Choroid plexus epithelial cell (primary cell): ENCODE data around the gene F8.

Experiments
- DNase-seq: peaks from one replicate; pipeline ENCODE4 v3.0.0-alpha.2; 2010; ENCODE audit warnings: low read depth
- H3K4me3 ChIP-seq: 2 replicates; pipeline ENCODE4 v1.5.1; 2011; ENCODE audit warnings: low read depth, mild to moderate bottlenecking, control low read depth, low read length, moderate library complexity
- TF ChIP-seq, protein P1 (sequence below): conservative IDR thresholded peaks from 2 replicates; pipeline ENCODE4 v1.5.1; 2011; ENCODE audit warnings: low read depth, mild to moderate bottlenecking, control low read depth, inconsistent platforms, low read length, moderate library complexity

F8 gene

DNA sequence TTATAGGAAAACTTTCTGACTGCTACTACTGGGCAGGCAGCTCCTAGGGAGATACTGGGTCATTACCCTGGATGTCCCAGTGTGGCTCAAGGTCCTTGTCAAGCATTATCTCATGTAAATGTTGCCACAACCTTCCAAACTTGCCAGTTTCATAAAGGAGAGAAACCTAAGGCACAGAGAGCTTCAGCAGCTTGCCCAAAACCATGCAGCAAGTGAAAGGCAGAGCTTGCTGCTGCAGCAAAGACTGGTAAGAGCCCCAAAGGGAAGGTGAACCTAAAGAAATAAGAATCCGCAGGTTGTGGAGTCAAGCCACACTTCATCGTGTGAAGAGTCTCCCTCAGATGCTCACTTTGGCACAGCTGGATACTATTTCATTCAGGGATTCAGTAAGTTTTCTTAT lies 219.6 kb downstream of the F8 start:
- DNase-seq = no peak
- TF ChIP-seq, protein P1, sequence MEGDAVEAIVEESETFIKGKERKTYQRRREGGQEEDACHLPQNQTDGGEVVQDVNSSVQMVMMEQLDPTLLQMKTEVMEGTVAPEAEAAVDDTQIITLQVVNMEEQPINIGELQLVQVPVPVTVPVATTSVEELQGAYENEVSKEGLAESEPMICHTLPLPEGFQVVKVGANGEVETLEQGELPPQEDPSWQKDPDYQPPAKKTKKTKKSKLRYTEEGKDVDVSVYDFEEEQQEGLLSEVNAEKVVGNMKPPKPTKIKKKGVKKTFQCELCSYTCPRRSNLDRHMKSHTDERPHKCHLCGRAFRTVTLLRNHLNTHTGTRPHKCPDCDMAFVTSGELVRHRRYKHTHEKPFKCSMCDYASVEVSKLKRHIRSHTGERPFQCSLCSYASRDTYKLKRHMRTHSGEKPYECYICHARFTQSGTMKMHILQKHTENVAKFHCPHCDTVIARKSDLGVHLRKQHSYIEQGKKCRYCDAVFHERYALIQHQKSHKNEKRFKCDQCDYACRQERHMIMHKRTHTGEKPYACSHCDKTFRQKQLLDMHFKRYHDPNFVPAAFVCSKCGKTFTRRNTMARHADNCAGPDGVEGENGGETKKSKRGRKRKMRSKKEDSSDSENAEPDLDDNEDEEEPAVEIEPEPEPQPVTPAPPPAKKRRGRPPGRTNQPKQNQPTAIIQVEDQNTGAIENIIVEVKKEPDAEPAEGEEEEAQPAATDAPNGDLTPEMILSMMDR = no peak
- no peak overlapping the region for H3K4me3 ChIP-seq

DNA sequence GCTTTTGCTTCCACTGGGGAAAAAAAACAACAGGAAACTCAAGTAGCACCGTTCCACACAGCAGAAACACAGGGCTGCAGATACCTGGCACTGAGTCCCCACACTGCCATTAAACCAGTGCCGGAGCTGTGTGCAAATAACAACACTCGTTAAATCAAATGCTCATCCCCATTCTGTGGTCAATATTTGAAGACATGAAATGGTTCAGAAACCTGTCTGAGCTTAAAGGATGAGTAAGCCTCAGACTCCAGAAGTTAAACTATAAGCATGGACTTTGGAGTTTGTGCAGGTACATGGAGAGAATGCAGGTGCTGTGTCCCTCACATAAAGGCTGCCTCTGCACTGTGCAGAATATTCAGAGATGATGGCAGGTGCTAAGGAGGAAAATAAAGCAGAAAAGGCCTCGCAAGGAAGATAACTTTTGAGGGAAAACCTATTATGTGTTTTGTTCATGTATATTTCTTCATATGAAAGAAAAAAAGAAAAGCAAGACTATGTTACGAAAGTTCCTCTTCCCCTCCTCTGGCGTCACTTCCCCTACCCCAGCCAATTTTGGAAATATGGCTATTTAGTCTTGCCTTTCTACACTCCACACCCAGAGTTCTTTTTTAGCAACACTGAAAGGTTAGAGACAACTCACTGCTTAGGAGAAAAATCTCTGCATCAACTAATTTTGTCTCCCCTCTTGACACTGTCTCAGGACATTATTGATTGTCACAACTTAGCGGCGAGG lies 221.9 kb downstream of the F8 start:
- no peak overlapping the region for H3K4me3 ChIP-seq
- TF ChIP-seq, protein P1 = no peak
- no peak for DNase-seq

DNA sequence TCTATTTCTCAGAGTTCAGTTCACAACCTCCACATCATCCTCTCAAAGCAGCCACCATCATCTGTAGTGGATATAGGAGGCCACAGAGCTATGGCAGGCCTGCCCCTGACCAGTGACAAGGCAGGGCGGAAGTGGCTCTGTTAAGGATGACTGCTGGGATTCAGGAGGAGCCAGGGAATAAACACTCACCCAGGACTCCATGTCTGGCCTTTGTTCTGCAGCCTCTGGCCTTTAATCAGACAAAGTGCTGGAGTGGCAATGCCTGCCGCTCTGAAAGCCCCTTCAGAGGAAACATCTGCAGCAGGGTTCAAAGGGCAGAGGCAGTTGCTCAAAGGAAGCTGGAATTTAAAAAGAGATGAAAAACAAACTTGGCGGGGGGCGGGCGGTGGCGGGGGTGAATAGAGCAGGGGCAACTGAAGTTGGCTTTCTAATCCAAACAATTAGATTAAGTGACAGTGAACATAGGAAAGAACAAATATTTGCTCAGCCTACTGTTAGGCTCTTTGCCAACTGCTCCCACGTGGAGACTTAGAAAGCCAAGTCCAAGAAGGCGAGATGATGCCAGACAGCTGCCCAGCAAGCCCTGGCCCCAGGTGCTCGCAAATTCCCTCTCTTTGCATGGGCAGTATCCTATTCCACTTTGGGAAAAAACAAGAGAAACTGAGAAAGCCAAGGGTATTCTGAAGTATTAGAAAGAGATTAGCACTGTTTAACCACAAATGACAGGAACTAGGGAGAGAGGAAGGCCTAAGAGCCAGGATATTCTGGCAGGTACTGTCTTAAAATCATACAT lies 222.8 kb downstream of the F8 start:
- DNase-seq = peak; percentile 48
- H3K4me3 ChIP-seq = no peak overlapping the region
- TF ChIP-seq, protein P1 = no peak

DNA sequence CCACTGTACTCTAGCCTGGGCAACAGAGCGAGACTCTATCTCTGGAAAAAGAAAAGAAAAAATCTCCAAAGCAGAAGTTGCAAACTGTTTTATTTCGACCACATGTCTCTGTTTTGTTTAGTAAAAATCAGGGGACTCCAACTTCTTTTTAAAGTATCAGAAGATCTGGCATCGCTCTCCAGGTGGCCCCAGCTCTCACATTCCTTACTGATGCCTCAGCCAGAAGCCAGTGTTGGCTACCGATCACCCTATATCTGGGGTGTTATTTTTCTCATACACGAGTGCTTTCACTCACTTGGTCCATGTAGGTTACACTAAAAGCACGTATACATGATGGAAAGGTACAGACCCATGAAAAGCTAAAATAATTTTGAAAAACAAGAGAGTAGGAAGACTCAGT lies 225.5 kb downstream of the F8 start:
- TF ChIP-seq, protein P1 = no peak
- no peak overlapping the region for H3K4me3 ChIP-seq

DNA sequence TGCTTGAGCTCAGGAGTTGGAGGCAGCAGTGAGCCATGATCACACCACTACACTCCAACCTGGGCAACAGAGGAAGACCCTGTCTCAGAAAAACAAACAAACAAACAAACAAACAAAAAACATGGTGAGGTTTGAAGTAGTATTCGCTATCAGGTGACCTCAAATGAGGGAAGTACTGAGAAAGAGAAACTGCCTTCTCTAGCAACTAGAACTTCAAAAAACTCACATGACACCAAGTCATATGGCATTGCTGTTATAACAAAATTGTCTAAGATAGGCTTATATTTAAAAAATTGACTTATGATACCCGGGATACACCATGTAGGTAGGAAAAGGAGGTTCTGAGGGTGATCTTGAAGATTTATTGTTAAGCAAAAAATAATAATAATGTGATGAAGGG lies 227.5 kb downstream of the F8 start:
- no peak for DNase-seq
- TF ChIP-seq, protein P1 = no peak
- H3K4me3 ChIP-seq = no peak overlapping the region

More for the DNA sequence above, 225.5 kb downstream of the F8 start:
- DNase-seq = peak; percentile 66

DNA sequence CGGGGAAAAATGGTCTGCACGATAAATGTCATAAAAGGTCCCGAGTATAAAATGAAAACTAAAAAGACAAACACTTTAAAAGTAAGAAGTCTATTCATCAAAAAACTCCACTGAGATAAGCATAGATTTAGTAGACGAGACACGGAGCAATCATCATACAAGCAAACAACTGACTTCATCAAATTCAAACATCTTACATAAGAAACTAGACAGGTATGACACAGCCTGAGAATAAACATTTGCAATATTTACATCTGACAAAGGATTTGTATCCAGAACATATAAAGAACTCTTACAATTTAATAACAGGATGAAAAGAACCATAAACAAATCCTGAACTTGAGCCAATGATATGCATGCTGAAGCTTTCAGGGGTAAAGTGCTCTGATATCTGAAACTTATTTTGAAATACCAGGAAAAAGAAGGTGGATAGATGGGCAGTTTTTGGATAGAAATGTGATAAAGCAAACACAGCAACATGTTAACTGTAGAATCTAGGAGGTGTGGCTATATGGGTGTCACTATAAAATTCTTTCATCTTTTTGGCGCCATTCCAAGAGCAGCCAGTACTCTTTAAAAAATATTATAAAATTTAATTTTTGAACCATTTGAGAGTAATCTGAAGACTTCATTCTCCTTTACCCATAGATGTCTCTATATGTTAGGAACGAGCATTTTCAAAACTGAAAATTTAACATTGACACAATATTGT lies 229.3 kb downstream of the F8 start:
- no peak overlapping the region for H3K4me3 ChIP-seq
- TF ChIP-seq, protein P1 = no peak
- no peak for DNase-seq
